Measurements from ENCODE around the gene CFAP251. TPM values are rescaled to one million over a fixed set of nuclear protein-coding genes. Genes with fewer than 3 reads are reported as not detected.
"Not testable (repeated sequence)": the region's sequence is repeated elsewhere in the genome, so short reads cannot be mapped to it uniquely, and the experiment has no call there.

CFAP251 gene
- total and polyA plus RNA-seq, 12 donors: 0.52 to 4.6 (median 1.5) TPM

DNA sequence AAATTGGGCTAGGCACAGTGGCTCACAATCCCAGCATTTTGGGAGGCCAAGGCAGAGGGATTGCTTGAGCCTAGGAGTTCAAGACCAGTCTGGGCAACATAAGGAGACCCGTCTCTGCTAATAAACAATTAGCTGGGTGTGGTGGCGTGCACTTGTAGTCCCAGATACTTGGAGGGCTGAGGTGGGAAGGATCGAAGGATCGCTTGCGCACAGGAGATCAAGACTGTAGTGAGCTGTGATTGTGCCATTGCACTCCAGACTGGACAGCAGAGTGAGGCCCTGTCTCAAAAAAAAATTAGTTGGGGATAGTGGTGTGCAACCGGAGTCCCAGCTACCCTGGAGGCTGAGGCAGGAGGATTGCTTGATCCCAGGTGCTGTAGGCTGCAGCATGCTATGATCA, 64.6 kb downstream of the CFAP251 start:
- intact Hi-C loops (cut with DNase I): no loop called here
- H3K36me3 ChIP-seq: no peaks in the 10 kb centered on the region
- 96 to 97% methylated on average over 6 of the region's 6 CpGs for WGBS, 2 donors
- ATAC-seq: no peak
- H3K27ac ChIP-seq: no peak overlapping the region
- H3K4me1 ChIP-seq: peaks cover 0 to 12% (median 0%) of the 10 kb centered on the region in 9 donors
- no peaks in the 10 kb centered on the region for H3K9me3 ChIP-seq
- DNase-seq: no peak
- no peaks in the 10 kb centered on the region for H3K27me3 ChIP-seq
- no peak overlapping the region for H3K4me3 ChIP-seq
- TF ChIP-seq, protein P1, sequence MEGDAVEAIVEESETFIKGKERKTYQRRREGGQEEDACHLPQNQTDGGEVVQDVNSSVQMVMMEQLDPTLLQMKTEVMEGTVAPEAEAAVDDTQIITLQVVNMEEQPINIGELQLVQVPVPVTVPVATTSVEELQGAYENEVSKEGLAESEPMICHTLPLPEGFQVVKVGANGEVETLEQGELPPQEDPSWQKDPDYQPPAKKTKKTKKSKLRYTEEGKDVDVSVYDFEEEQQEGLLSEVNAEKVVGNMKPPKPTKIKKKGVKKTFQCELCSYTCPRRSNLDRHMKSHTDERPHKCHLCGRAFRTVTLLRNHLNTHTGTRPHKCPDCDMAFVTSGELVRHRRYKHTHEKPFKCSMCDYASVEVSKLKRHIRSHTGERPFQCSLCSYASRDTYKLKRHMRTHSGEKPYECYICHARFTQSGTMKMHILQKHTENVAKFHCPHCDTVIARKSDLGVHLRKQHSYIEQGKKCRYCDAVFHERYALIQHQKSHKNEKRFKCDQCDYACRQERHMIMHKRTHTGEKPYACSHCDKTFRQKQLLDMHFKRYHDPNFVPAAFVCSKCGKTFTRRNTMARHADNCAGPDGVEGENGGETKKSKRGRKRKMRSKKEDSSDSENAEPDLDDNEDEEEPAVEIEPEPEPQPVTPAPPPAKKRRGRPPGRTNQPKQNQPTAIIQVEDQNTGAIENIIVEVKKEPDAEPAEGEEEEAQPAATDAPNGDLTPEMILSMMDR (IDR thresholded peaks at IDR 0.05): no peak

DNA sequence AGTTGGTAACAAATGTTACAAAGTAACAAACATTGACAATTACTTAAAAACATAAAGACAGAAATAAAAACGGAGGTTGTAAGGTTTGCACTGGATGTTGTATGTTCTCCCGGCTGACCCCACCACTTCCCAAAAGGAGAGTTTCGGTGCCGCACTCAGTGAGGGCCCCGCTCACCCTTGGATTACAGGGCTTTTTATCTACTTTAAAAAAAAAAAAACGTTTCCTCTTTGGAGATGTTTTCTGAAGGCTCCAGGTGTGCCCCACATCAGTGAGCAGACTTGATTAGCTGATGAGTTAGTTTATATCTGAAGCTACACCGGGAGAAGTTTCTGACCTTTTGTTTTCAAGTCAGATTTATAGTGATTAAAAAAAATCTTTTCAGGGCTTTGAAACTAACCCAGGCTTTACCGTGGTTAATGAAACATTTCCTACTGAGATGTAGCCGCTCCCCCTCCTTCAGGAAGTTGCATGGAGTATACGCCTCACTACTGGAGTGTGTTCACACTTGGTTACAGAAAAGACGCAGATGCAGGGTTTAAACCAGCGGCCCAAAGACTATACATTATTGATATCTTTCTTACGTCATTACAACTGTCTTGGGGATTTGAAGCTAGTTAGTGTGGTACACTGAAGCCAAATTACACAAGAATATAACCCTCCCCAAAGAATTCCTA, 65.3 kb downstream of the CFAP251 start:
- TF ChIP-seq, protein P1 (IDR thresholded peaks at IDR 0.05): no peak
- DNase-seq (no peak), ATAC-seq (no peak)
- Histone ChIP-seq H3K4me1 (peaks cover 0 to 12% (median 0%) of the 10 kb centered on the region in 9 donors), H3K27me3 (no peaks in the 10 kb centered on the region), H3K36me3 (no peaks in the 10 kb centered on the region), H3K4me3 (no peak overlapping the region), H3K9me3 (no peaks in the 10 kb centered on the region), H3K27ac (no peak overlapping the region)
- intact Hi-C loops (cut with DNase I): no loop called here
- WGBS, 2 donors: 49 to 58% methylated on average over 13 of the region's 13 CpGs

DNA sequence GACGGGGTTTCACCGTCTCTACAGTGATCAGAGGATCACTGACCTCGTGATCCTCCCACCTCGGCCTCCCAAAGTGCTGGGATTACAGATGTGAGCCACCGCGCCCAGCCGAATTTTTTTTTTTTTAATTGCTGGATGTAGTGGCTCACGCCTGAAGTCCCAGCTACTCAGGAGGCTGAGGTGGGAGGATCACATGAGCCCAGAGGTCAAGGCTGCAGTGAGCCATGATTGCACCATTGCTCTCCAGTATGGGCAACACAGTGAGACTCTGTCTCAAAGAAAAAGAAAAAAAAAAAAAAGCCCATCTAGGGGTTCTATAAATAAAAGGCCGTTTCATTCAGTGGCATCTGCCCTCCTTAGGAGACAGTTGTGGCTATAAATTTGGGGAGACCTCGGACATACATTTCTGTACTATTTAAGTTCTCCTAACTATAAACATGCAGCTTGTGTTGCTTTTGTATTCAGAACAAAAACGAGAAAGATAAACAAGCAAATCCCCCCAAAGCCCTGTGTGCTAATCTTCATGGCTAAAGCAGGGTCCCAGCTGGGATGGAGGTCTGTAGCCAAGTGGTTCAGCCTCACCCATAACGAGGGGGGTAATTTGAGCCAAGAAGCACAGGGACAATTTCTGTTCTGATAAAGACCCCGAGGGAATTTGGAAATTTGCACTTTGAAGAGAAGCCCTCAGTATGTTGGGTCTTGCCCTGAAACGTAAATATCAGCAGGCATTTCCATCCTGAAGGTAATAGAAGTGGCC, 68.3 kb downstream of the CFAP251 start:
- Histone ChIP-seq H3K4me1 (peaks cover 0 to 2% (median 0%) of the 10 kb centered on the region in 9 donors), H3K27ac (no peak overlapping the region), H3K4me3 (no peak overlapping the region), H3K36me3 (no peaks in the 10 kb centered on the region), H3K9me3 (no peaks in the 10 kb centered on the region), H3K27me3 (no peaks in the 10 kb centered on the region)
- no peak for ATAC-seq
- 87 to 89% methylated on average over 14 of the region's 14 CpGs for WGBS, 2 donors
- TF ChIP-seq, protein P1 (IDR thresholded peaks at IDR 0.05): no peak
- DNase-seq: no peak
- intact Hi-C loops (cut with DNase I): no loop called here

DNA sequence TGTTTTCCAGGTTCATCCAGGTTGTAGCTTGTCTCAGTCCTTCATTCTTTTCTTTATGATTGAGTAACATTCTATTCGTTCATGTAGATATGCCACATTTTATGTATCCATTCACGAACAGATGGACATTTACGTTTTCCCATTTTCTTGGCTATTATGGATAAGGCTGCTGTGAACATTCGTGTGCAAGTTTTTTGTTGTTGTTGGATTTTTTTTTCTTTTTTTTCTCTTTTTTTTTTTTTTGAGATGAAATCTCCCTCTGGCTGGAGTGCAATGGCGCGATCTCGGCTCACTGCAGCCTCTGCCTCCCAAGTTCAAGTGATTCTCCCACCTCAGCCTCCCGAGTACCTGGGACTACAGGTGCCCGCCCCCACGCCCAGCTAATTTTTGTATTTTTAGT, 70.1 kb downstream of the CFAP251 start:
- DNase-seq; ATAC-seq; H3K36me3 ChIP-seq; H3K27ac ChIP-seq; H3K9me3 ChIP-seq; intact Hi-C loops (cut with DNase I); H3K27me3 ChIP-seq; H3K4me3 ChIP-seq: not testable (repeated sequence)
- WGBS, 2 donors: 95 to 96% methylated on average over 10 of the region's 10 CpGs
- peaks cover 0 to 12% (median 0%) of the 10 kb centered on the region in 9 donors for H3K4me1 ChIP-seq

Measured in heart right ventricle (tissue), 16 donors.